Sigmoid colon (tissue), 4 donors: Measurements from ENCODE around the gene SNX3.

Experiments
- CTCF ChIP-seq, 4 experiments: fragments of 450-650 bp in 3 of 4; fragments of 200-600 bp in 1 of 4; IDR thresholded peaks; one replicate each; pipeline ENCODE4 v1.5.1; 2016 to 2019; ENCODE audit warnings: antibody characterized with exemption in 4 of 4, mild to moderate bottlenecking in 3 of 4, moderate library complexity in 2 of 4
- EP300 ChIP-seq, 4 donors: sonication (generic); formaldehyde crosslinking; IDR thresholded peaks; one replicate each; pipeline ENCODE4 v1.6.1; 2017; ENCODE audit warnings: antibody characterized with exemption in 4 of 4
- POLR2A ChIP-seq, 2 donors: fragments of 450-650 bp; IDR thresholded peaks; one replicate each; pipeline ENCODE4 v1.6.1; 2016; ENCODE audit warnings: antibody characterized with exemption in 2 of 2, mild to moderate bottlenecking in 2 of 2, moderate library complexity in 2 of 2
- POLR2AphosphoS5 ChIP-seq, 4 donors: sonication (generic); formaldehyde crosslinking; IDR thresholded peaks; one replicate each; pipeline ENCODE4 v1.6.1; 2017; ENCODE audit warnings: antibody characterized with exemption in 4 of 4

- no peak for TF ChIP-seq CTCF (IDR thresholded peaks at IDR 0.05)
- TF ChIP-seq EP300 (IDR thresholded peaks at IDR 0.05): no peak
- TF ChIP-seq POLR2A (IDR thresholded peaks at IDR 0.05): no peak
- TF ChIP-seq POLR2AphosphoS5 (IDR thresholded peaks at IDR 0.05): no peak
These were observed 33.5 kb upstream of the SNX3 start for GRCh38 chr6:108294297-108294726.
